Sigmoid colon (tissue), 4 donors: ENCODE data around the gene DNAJC18.

ENCODE experiments used
- CTCF ChIP-seq, 4 experiments: fragments of 450-650 bp in 3 of 4; fragments of 200-600 bp in 1 of 4; IDR thresholded peaks; one replicate each; pipeline ENCODE4 v1.5.1; 2016 to 2019; ENCODE audit warnings: antibody characterized with exemption in 4 of 4, mild to moderate bottlenecking in 3 of 4, moderate library complexity in 2 of 4
- EP300 ChIP-seq, 4 donors: sonication (generic); formaldehyde crosslinking; IDR thresholded peaks; one replicate each; pipeline ENCODE4 v1.6.1; 2017; ENCODE audit warnings: antibody characterized with exemption in 4 of 4
- POLR2A ChIP-seq, 2 donors: fragments of 450-650 bp; IDR thresholded peaks; one replicate each; pipeline ENCODE4 v1.6.1; 2016; ENCODE audit warnings: antibody characterized with exemption in 2 of 2, mild to moderate bottlenecking in 2 of 2, moderate library complexity in 2 of 2

- TF ChIP-seq CTCF (IDR thresholded peaks at IDR 0.05) (no peak), EP300 (IDR thresholded peaks at IDR 0.05) (no peak), POLR2A (IDR thresholded peaks at IDR 0.05) (no peak)
These were observed 3.6 kb downstream of the DNAJC18 start for GRCh38 chr5:139435676-139436075.
